Measurements from ENCODE around the gene NAPB. TPM values are rescaled to one million over a fixed set of nuclear protein-coding genes. Genes with fewer than 3 reads are reported as not detected.

The NAPB gene
- total and polyA plus RNA-seq, 2 of the 8 experiments (the other 6 are each of a cell fraction or from before 2014, with no cell fraction given): 6.2 to 12.3 TPM

GRCh38 chr20:23401051-23401450 is 20.2 kb downstream of the NAPB start (continued):
- TF ChIP-seq RAD21 (IDR thresholded peaks at IDR 0.05 in 1 of 2, conservative IDR thresholded peaks at IDR 0.05 in 1 of 2; ENCODE audit: low read depth in 2 of 2, low read length in 2 of 2) (no peak), HDAC2 (IDR thresholded peaks at IDR 0.05; ENCODE audit: borderline replicate concordance in 1 of 2, low read depth in 2 of 2, low read length in 2 of 2) (no peak), ATF3 (IDR thresholded peaks at IDR 0.05; ENCODE audit: insufficient read depth, low read depth, low read length) (no peak), SIX5 (IDR thresholded peaks at IDR 0.05; ENCODE audit: low read depth, low read length) (no peak), CREB1 (IDR thresholded peaks at IDR 0.05) (no peak), TEAD4 (IDR thresholded peaks at IDR 0.05; ENCODE audit: low read depth, low read length) (no peak)
